Activated CD8-positive, alpha-beta memory T cell treated with anti-CD3 and anti-CD28 coated beads for 1 hour (primary cell): Measurements from ENCODE around the gene TASP1.

Experiments used
- DNase-seq, 2 donors: peaks; one replicate each; pipeline ENCODE4 v3.0.0-alpha.2; 2020; ENCODE audit warnings: low read depth in 1 of 2; ENCODE audit errors: extremely low read depth in 1 of 2

The TASP1 gene

GRCh38 chr20:13447385-13448180 is 191.1 kb downstream of the TASP1 start:
- DNase-seq, result no peak

GRCh38 chr20:13443690-13444089 is 195.0 kb downstream of the TASP1 start:
- no peak for DNase-seq

- DNase-seq, result no peak
Measured at GRCh38 chr20:13442986-13443385, 195.7 kb downstream of the TASP1 start.

GRCh38 chr20:13441388-13441787 is 197.3 kb downstream of the TASP1 start:
- DNase-seq, result no peak

GRCh38 chr20:13436530-13436929 is 202.2 kb downstream of the TASP1 start:
- no peak for DNase-seq

GRCh38 chr20:13432126-13432525 is 206.6 kb downstream of the TASP1 start:
- no peak for DNase-seq

GRCh38 chr20:13430346-13431002 is 208.3 kb downstream of the TASP1 start:
- no peak for DNase-seq

GRCh38 chr20:13428684-13429083 is 210.0 kb downstream of the TASP1 start:
- no peak for DNase-seq

GRCh38 chr20:13426870-13427269 is 211.9 kb downstream of the TASP1 start:
- no peak for DNase-seq

GRCh38 chr20:13425381-13426135 is 213.2 kb downstream of the TASP1 start:
- DNase-seq, result no peak

- DNase-seq, result no peak
Measured at GRCh38 chr20:13424174-13424833, 214.4 kb downstream of the TASP1 start.

GRCh38 chr20:13423472-13424173 is 215.1 kb downstream of the TASP1 start:
- DNase-seq, result no peak

- no peak for DNase-seq
Measured at GRCh38 chr20:13422637-13423036, 216.1 kb downstream of the TASP1 start.

- no peak for DNase-seq
Measured at GRCh38 chr20:13420625-13421024, 218.1 kb downstream of the TASP1 start.

GRCh38 chr20:13419477-13419876 is 219.3 kb downstream of the TASP1 start:
- DNase-seq, result no peak

GRCh38 chr20:13418263-13419229 is 220.2 kb downstream of the TASP1 start:
- DNase-seq, result no peak

GRCh38 chr20:13416531-13416930 is 222.2 kb downstream of the TASP1 start:
- DNase-seq, result no peak

GRCh38 chr20:13412806-13413445 is 225.8 kb downstream of the TASP1 start:
- no peak for DNase-seq

- DNase-seq, result no peak
Measured at GRCh38 chr20:13404293-13404692, 234.4 kb downstream of the TASP1 start.
